ENCODE measurements around the gene IL17B.

The IL17B gene

GRCh38 chr5:149357370-149358293 is 21.5 kb downstream of the IL17B start, which contains the start of gene PCYOX1L:
TSS of gene PCYOX1L (plus strand) at chr5:149358046. CDS start at chr5:149358069, 23 bp downstream.
- DNase-seq (ENCODE audit: low spot score): peak; percentile 99

GRCh38 chr5:149356391-149356790 is 22.7 kb downstream of the IL17B start:
- DNase-seq (ENCODE audit: low spot score): no peak

GRCh38 chr5:149355688-149356087 is 23.4 kb downstream of the IL17B start:
- DNase-seq (ENCODE audit: low spot score): no peak

- no peak for DNase-seq (ENCODE audit: low spot score)
Observed at GRCh38 chr5:149353911-149354310, 25.2 kb downstream of the IL17B start.

- no peak for DNase-seq (ENCODE audit: low spot score)
Observed at GRCh38 chr5:149352169-149352568, 26.9 kb downstream of the IL17B start.

GRCh38 chr5:149349382-149349781 is 29.7 kb downstream of the IL17B start:
- no peak for DNase-seq (ENCODE audit: low spot score)

DNA sequence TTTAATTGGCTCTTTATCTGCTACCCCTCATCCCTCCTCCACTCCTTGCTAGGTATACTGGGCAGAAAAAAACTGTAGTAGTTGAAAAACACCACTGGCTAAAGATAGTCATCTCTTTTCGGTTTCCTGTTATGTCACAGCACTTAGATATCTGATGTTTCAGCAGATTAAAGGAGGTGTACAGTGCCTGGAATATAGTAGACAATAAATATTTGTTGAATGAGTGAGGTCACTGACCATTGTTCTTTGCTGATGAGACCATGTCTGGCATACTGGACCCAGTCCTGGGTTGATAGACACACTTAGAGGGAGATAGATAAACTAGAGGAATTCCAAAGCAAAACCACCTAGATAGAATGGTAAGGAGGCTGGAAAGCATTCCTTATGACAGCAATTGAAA is 30.6 kb downstream of the IL17B start:
- no peak for DNase-seq (ENCODE audit: low spot score)

DNA sequence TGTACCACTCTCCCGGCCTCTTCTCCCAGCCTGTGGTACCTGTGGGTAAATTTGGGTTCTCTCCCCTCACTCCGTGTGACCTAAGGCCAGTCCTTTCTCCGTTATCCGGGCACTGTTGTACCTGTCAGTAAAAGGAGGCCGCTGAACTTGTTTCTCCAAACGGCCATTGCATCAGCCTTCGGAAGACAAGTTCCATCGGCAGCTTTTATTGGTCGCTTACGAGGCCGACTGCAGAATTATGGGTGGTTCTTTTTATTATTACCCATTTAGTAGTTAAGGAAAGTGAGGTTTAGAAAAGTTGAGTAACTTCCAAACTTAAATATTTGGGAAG is 33.2 kb downstream of the IL17B start:
- peak; percentile 59 for DNase-seq (ENCODE audit: low spot score)

- DNase-seq (ENCODE audit: low spot score): peak; percentile 97
Observed at GRCh38 chr5:149345147-149345891, 33.8 kb downstream of the IL17B start, which contains the start of gene GRPEL2. TSS of gene GRPEL2 (plus strand) at chr5:149345499. CDS start at chr5:149345540, 41 bp downstream.

- no peak for DNase-seq (ENCODE audit: low spot score)
Observed at GRCh38 chr5:149344151-149344550, 34.9 kb downstream of the IL17B start.

GRCh38 chr5:149341876-149342275 is 37.2 kb downstream of the IL17B start:
- DNase-seq (ENCODE audit: low spot score): no peak

GRCh38 chr5:149340920-149341319 is 38.2 kb downstream of the IL17B start:
- DNase-seq (ENCODE audit: low spot score): no peak

- no peak for DNase-seq (ENCODE audit: low spot score)
Observed at GRCh38 chr5:149338364-149338763, 40.7 kb downstream of the IL17B start.

DNA sequence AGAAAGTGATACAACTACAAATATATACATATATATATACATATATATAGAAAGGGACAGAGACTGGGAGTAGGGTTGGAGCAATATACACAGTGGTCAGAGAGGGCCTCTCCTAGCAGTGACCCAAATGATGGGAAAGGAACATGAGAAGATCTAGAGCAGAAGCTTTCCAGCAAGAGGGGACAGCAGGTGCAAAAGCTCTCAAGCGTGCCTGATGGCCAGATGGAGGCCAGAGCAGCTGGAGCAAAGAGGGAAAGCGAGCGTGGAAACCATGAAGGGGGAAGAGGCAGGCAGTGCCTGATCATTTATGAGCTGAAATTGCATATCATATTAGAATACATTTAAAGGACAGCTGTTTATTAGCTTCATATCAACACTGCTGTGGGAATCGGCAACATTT is 41.4 kb downstream of the IL17B start:
- no peak for DNase-seq (ENCODE audit: low spot score)

GRCh38 chr5:149333711-149334443 is 45.2 kb downstream of the IL17B start:
- no peak for DNase-seq (ENCODE audit: low spot score)

GRCh38 chr5:149328177-149328576 is 50.9 kb downstream of the IL17B start:
- DNase-seq (ENCODE audit: low spot score): no peak

DNA sequence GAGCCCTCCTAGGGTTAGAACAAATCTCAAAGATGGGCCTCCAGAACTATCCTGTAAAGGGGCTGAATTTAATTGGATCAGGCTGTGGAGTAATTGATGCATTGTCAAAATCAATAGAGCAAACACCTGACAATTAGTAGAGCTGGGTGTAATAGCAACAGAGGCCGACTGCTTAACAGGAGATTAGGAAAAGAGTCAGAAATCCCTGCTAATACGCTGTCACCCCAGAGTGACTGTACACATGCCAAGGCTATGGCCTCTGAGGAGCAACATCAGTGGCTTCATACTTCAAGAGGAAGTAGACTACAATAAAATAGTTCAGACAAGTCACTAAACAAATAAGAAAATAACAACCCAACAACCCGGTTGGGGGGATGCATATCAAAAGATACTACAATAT is 52.5 kb downstream of the IL17B start:
- no peak for DNase-seq (ENCODE audit: low spot score)

DNA sequence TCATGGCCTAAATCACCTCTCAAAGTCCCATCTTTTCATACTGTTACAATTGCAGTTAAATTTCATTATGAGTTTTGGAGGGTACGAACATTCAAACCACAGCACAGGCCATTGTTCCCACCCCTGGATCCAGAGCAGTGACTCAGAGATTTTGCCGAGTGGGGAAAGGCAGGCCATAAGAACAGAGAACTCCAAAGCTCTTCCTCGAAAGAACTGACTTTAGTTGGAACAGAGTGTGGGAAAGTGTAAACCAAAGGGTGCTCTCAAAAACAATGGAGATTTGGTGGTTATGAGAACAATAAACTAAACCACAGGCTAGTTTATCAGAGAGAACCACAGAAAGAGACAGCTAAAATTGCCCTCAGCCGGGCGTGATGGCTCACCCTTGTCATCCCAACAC is 53.2 kb downstream of the IL17B start:
- no peak for DNase-seq (ENCODE audit: low spot score)

GRCh38 chr5:149325166-149325735 is 53.8 kb downstream of the IL17B start:
- DNase-seq (ENCODE audit: low spot score): no peak

DNA sequence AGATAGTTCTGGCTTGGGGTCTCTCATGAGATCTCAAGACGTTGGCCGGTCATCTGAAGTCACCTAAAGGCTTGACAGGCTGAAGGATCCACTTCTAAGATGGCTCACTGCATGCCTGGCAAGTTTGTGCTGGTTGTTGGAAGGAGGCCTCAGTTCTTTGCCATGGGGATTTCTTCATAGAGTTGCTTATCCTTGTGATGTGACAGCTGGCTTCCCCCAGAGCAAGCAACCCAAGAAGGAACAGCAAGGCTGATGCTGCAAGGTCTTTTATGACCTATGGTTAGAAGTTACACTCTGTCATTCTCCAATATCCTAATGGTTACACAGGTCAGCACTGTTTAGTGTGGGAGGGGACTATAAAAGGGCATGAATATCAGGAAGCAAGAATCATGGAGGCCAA is 54.5 kb downstream of the IL17B start:
- DNase-seq (ENCODE audit: low spot score): no peak

Measured in GM03348 (cell line).